GM19023 (cell line): ENCODE data around the gene NCKAP5.
"Not testable (repeated sequence)": the region's sequence is repeated elsewhere in the genome, so short reads cannot be mapped to it uniquely, and the experiment has no call there.

ENCODE experiments used
- ATAC-seq: cut with Tn5 transposase; IDR thresholded peaks from one replicate; pipeline ENCODE4 v1.9.1; 2021; ENCODE audit warnings: mild to moderate bottlenecking, moderate library complexity; ENCODE audit not compliant: unreplicated experiment

NCKAP5 gene

GRCh38 chr2:133475610-133476009 is 92.7 kb downstream of the NCKAP5 start:
- ATAC-seq: no peak

- ATAC-seq: not testable (repeated sequence)
Measured at GRCh38 chr2:133470446-133470845, 97.8 kb downstream of the NCKAP5 start.

- no peak for ATAC-seq
Measured at GRCh38 chr2:133462811-133463210, 105.5 kb downstream of the NCKAP5 start.

- ATAC-seq: no peak
Measured at GRCh38 chr2:133461484-133461883, 106.8 kb downstream of the NCKAP5 start.

- ATAC-seq: no peak
Measured at GRCh38 chr2:133459590-133459989, 108.7 kb downstream of the NCKAP5 start.

GRCh38 chr2:133458280-133458679 is 110.0 kb downstream of the NCKAP5 start:
- ATAC-seq: no peak

GRCh38 chr2:133457861-133458260 is 110.4 kb downstream of the NCKAP5 start:
- no peak for ATAC-seq

GRCh38 chr2:133456971-133457370 is 111.3 kb downstream of the NCKAP5 start:
- ATAC-seq: no peak

GRCh38 chr2:133456156-133456555 is 112.1 kb downstream of the NCKAP5 start:
- no peak for ATAC-seq

- ATAC-seq: no peak
Measured at GRCh38 chr2:133453032-133453431, 115.2 kb downstream of the NCKAP5 start.

GRCh38 chr2:133452583-133452982 is 115.7 kb downstream of the NCKAP5 start:
- ATAC-seq: no peak

- no peak for ATAC-seq
Measured at GRCh38 chr2:133452146-133452545, 116.1 kb downstream of the NCKAP5 start.

- no peak for ATAC-seq
Measured at GRCh38 chr2:133448195-133448594, 120.1 kb downstream of the NCKAP5 start.

GRCh38 chr2:133447303-133447702 is 121.0 kb downstream of the NCKAP5 start:
- ATAC-seq: no peak

- no peak for ATAC-seq
Measured at GRCh38 chr2:133444465-133444864, 123.8 kb downstream of the NCKAP5 start.

- ATAC-seq: no peak
Measured at GRCh38 chr2:133442393-133442792, 125.9 kb downstream of the NCKAP5 start.

- no peak for ATAC-seq
Measured at GRCh38 chr2:133439565-133439920, 128.7 kb downstream of the NCKAP5 start.

- ATAC-seq: no peak
Measured at GRCh38 chr2:133438848-133439564, 129.3 kb downstream of the NCKAP5 start.

GRCh38 chr2:133438026-133438425 is 130.2 kb downstream of the NCKAP5 start:
- ATAC-seq: no peak

- no peak for ATAC-seq
Measured at GRCh38 chr2:133437492-133437891, 130.8 kb downstream of the NCKAP5 start.

GRCh38 chr2:133434959-133435668 is 133.1 kb downstream of the NCKAP5 start:
- no peak for ATAC-seq
